A204.1 (cell line): ENCODE results near the gene SAG.

Experiments
- FAIRE-seq: peaks from 2 replicates; lab custom pipeline; 2012; peaks lifted over from hg19 to GRCh38; lab: Jason Lieb, UNC

Gene SAG

GRCh38 chr2:233380995-233381637 is 73.5 kb downstream of the SAG start:
- no peak for FAIRE-seq

- FAIRE-seq = no peak
Measured at GRCh38 chr2:233381638-233381995, 74.0 kb downstream of the SAG start.

GRCh38 chr2:233384015-233384414 is 76.4 kb downstream of the SAG start:
- no peak for FAIRE-seq

GRCh38 chr2:233384811-233385488 is 77.3 kb downstream of the SAG start:
- no peak for FAIRE-seq

- no peak for FAIRE-seq
Measured at GRCh38 chr2:233385489-233386044, 78.0 kb downstream of the SAG start.

- FAIRE-seq = no peak
Measured at GRCh38 chr2:233386382-233387041, 78.9 kb downstream of the SAG start.

GRCh38 chr2:233387225-233387624 is 79.6 kb downstream of the SAG start:
- no peak for FAIRE-seq

- no peak for FAIRE-seq
Measured at GRCh38 chr2:233387667-233388528, 80.3 kb downstream of the SAG start.

- no peak for FAIRE-seq
Measured at GRCh38 chr2:233389601-233390125, 82.0 kb downstream of the SAG start.

GRCh38 chr2:233395687-233396086 is 88.1 kb downstream of the SAG start:
- FAIRE-seq = no peak
